Left lobe of liver (tissue), 2 donors: Measurements from ENCODE around the gene NHS. TPM values are rescaled to one million over a fixed set of nuclear protein-coding genes. Genes with fewer than 3 reads are reported as not detected.
"Not testable (repeated sequence)": the region's sequence is repeated elsewhere in the genome, so short reads cannot be mapped to it uniquely, and the experiment has no call there.

ENCODE experiments used
- ATAC-seq: fragments of 200-7000 bp; cut with Tn5 transposase; one replicate; pipeline ENCODE4 v1.9.1; 2020; ENCODE audit warnings: mild to moderate bottlenecking, moderate library complexity
- DNase-seq: peaks from one replicate; pipeline ENCODE4 v3.0.0-alpha.2; 2020; ENCODE audit warnings: low spot score
- total RNA-seq: library from RNA; stranded (reverse); gene quantifications from one replicate; pipeline ENCODE4 v1.2.1, GENCODE V29; 2021
- donor health status: DM: no; HTN: no; CAD: no; lungs with moderate emphysema.
- donor health status: DM: no; HTN: yes; CAD: no.

The NHS gene
- total RNA-seq, 1 donor from 2014 or later, result 0.10 TPM

- ATAC-seq (no peak), DNase-seq (no peak)
These were observed 113.0 kb downstream of the NHS start for GRCh38 chrX:17488036-17488435.

GRCh38 chrX:17494216-17494615 lies 119.2 kb downstream of the NHS start:
- ATAC-seq (no peak), DNase-seq (no peak)

- no peak for ATAC-seq
These were observed 120.1 kb downstream of the NHS start for GRCh38 chrX:17495052-17495451.

GRCh38 chrX:17496407-17496806 lies 121.4 kb downstream of the NHS start:
- ATAC-seq, result peak; percentile 86
- peak; percentile 45 for DNase-seq

More at GRCh38 chrX:17495052-17495451, 120.1 kb downstream of the NHS start:
- no peak for DNase-seq

GRCh38 chrX:17497193-17497592 lies 122.2 kb downstream of the NHS start:
- no peak for ATAC-seq
- no peak for DNase-seq

- DNase-seq (no peak), ATAC-seq (no peak)
These were observed 124.5 kb downstream of the NHS start for GRCh38 chrX:17499512-17499911.

GRCh38 chrX:17500145-17500579 lies 125.2 kb downstream of the NHS start:
- ATAC-seq (no peak), DNase-seq (no peak)

- ATAC-seq, result no peak
- no peak for DNase-seq
These were observed 126.7 kb downstream of the NHS start for GRCh38 chrX:17501746-17502145.

- not testable (repeated sequence) for ATAC-seq, DNase-seq
These were observed 131.4 kb downstream of the NHS start for GRCh38 chrX:17506352-17506751.

- ATAC-seq (no peak), DNase-seq (no peak)
These were observed 136.6 kb downstream of the NHS start for GRCh38 chrX:17511556-17511955.

- ATAC-seq (no peak), DNase-seq (no peak)
These were observed 144.4 kb downstream of the NHS start for GRCh38 chrX:17519358-17519757.

- ATAC-seq, result no peak
- no peak for DNase-seq
These were observed 145.1 kb downstream of the NHS start for GRCh38 chrX:17520016-17520615.

- ATAC-seq, result no peak
- no peak for DNase-seq
These were observed 147.1 kb downstream of the NHS start for GRCh38 chrX:17521871-17522693.

- DNase-seq (no peak), ATAC-seq (no peak)
These were observed 150.3 kb downstream of the NHS start for GRCh38 chrX:17525266-17525665.

- no peak for ATAC-seq
These were observed 151.0 kb downstream of the NHS start for GRCh38 chrX:17525762-17526555.

GRCh38 chrX:17527135-17527701 lies 152.2 kb downstream of the NHS start:
- no peak for DNase-seq
- ATAC-seq, result no peak

More at GRCh38 chrX:17525762-17526555, 151.0 kb downstream of the NHS start:
- no peak for DNase-seq

- no peak for ATAC-seq
- DNase-seq, result no peak
These were observed 152.9 kb downstream of the NHS start for GRCh38 chrX:17527922-17528321.

- ATAC-seq (no peak), DNase-seq (no peak)
These were observed 154.2 kb downstream of the NHS start for GRCh38 chrX:17529151-17529745.

GRCh38 chrX:17531500-17531899 lies 156.5 kb downstream of the NHS start:
- ATAC-seq, result no peak

GRCh38 chrX:17535229-17535628 lies 160.2 kb downstream of the NHS start:
- ATAC-seq, result peak; percentile 75

More at GRCh38 chrX:17531500-17531899, 156.5 kb downstream of the NHS start:
- no peak for DNase-seq

More at GRCh38 chrX:17535229-17535628, 160.2 kb downstream of the NHS start:
- peak; percentile 47 for DNase-seq
